IPS-15b (cell line): ENCODE data around the gene USF1.
A peak's percentile ranks its signal among the peaks of the same experiment; 100 is the strongest.

Experiments
- H3K27me3 ChIP-seq: one replicate; pipeline ENCODE4 v1.6.1; 2013; ENCODE audit warnings: low read length; ENCODE audit not compliant: control insufficient read depth, insufficient read depth
- H3K36me3 ChIP-seq: one replicate; pipeline ENCODE4 v1.6.1; 2013; ENCODE audit warnings: low read length; ENCODE audit not compliant: control insufficient read depth, insufficient read depth
- H3K4me1 ChIP-seq: one replicate; pipeline ENCODE4 v1.6.1; 2013; ENCODE audit warnings: mild to moderate bottlenecking, low read length; ENCODE audit not compliant: control insufficient read depth, insufficient read depth
- H3K4me3 ChIP-seq: one replicate; pipeline ENCODE4 v1.5.1; 2013; ENCODE audit warnings: low read depth, low read length
- H3K9ac ChIP-seq: one replicate; pipeline ENCODE4 v1.6.1; 2013; ENCODE audit warnings: low read depth, mild to moderate bottlenecking, low read length
- H3K9me3 ChIP-seq: one replicate; pipeline ENCODE4 v1.6.1; 2013; ENCODE audit warnings: mild to moderate bottlenecking, low read length; ENCODE audit not compliant: control insufficient read depth, insufficient read depth

USF1 gene

DNA sequence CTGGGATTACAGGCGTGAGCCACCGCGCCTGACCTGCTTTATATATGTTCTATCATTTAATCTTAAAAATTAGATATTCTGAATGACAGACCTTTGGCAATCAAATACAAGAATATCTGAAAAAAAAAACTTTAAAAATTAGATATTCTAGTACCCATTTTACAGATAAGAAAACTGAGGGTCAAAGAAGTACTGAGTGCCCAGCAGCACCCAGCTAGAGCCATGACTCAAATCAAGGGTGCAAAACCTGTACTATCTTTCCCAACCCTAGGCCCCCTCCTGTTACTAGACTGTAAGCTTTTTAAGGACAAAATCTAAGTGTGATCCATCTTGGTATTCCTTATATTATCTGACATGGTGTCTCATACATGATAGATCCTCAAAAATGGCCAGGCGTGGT lies 15.6 kb upstream of the USF1 start:
- no peaks in the 10 kb centered on the region for H3K9me3 ChIP-seq
- no peaks in the 10 kb centered on the region for H3K27me3 ChIP-seq
- no peak overlapping the region for H3K4me3 ChIP-seq
- H3K9ac ChIP-seq = no peak overlapping the region
- peaks cover 2% of the 10 kb centered on the region for H3K4me1 ChIP-seq
- H3K36me3 ChIP-seq = no peaks in the 10 kb centered on the region

DNA sequence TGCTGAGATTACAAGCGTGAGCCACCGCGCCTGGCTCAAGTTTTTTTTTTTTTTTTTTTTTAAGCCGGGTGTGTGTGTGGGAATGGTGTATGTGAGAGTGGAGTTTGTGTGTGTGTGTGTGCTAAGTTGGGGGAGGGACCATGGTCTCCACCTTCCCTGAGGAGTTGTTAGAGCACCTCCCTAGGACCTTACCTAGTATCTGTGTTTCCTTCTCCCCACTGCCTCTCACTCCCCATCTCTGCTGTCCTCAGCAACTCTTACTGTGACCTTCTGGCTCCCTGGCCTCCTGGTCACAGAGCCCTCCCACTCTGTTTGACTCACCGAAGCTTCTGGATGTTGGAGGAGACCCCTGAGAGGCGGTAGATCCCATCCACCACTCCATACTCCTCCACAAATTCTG lies 13.5 kb upstream of the USF1 start:
- no peaks in the 10 kb centered on the region for H3K36me3 ChIP-seq
- H3K27me3 ChIP-seq = no peaks in the 10 kb centered on the region
- H3K4me3 ChIP-seq = no peak overlapping the region
- no peak overlapping the region for H3K9ac ChIP-seq
- no peaks in the 10 kb centered on the region for H3K9me3 ChIP-seq
- peaks cover 2% of the 10 kb centered on the region for H3K4me1 ChIP-seq

DNA sequence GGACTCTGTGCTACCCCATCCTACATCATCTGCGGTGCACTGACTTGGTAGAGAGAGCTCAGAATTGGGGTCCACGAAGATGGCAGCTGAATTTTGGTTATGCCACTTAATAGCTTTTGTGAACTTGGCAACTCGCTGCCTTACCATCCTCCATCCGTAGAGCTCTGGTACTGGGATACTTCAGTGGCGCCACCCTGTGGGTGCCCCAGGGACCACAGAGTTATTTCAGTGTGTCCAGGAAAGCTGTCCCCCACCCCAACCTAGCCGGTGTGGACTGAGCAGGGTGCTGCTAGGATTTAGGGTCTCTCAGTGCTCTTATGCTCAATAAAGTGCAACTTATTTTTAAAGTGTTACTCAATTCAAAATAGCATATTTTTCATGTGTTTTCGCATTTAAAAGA lies 9.0 kb upstream of the USF1 start:
- Histone ChIP-seq H3K4me1 (no peaks in the 10 kb centered on the region), H3K4me3 (no peak overlapping the region), H3K27me3 (no peaks in the 10 kb centered on the region), H3K9ac (no peak overlapping the region), H3K36me3 (no peaks in the 10 kb centered on the region), H3K9me3 (no peaks in the 10 kb centered on the region)

DNA sequence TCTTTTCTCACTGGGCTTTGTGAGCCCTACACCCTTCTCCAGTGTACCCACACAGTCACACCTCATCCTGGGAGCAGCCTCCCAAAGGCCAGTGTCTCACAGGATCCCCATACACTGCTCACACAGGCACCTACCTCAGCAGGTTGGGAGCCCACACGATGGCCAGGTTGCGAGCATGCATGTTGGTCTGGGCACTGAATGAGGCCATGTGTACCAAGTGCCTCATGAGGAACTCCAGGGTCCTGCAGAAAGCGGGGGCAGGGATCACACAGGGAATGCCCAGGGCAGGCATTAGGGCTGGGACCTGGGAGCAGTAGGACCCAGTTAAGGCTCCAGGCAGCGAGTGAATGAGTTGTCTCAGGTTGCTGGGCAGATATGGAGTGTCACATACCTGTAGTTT lies 8.5 kb upstream of the USF1 start:
- Histone ChIP-seq H3K9me3 (no peaks in the 10 kb centered on the region), H3K4me3 (no peak overlapping the region), H3K36me3 (no peaks in the 10 kb centered on the region), H3K4me1 (no peaks in the 10 kb centered on the region), H3K9ac (no peak overlapping the region), H3K27me3 (no peaks in the 10 kb centered on the region)

DNA sequence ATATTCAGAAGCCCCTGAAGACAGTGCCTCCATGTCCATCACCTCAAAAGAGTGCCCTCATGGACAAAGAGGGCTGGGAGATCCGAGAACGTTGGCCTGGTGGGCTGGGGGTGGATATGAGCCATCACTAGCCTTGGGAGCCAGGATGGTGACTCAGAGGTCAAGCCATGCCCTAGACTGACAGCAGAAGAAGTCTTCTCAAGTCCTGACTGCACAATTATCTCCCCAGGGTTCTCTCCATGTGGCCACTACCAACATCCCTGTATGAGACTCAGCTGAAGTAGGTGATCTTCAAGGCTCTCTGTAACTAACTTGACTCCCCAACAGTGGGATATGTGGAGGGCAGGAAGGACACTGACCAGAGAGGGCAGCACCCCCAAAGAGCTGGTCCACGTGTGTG lies 7.1 kb upstream of the USF1 start:
- H3K27me3 ChIP-seq = no peaks in the 10 kb centered on the region
- H3K4me3 ChIP-seq = no peak overlapping the region
- no peak overlapping the region for H3K9ac ChIP-seq
- no peaks in the 10 kb centered on the region for H3K4me1 ChIP-seq
- H3K36me3 ChIP-seq = no peaks in the 10 kb centered on the region
- no peaks in the 10 kb centered on the region for H3K9me3 ChIP-seq

DNA sequence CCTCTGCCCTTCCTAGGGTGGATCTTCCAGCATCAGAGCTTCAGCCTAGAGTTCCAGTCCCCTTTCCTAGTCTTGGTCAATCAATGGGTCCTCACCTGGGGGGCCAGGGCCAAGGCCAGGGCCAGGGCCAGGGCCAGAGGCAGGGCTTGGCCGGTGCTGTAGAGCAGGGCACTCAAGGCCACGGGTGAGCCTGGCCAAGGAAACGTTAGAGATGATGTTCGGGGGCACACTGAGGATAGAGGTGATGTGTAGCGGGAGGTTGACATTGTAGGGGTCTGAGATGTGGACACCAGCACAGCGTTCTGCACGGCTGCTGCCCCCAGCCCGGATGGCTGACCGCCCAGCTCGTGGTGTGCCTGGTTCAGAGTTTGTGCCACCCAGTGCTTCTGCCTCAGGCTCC lies 5.4 kb upstream of the USF1 start:
- no peak overlapping the region for H3K4me3 ChIP-seq
- no peaks in the 10 kb centered on the region for H3K36me3 ChIP-seq
- no peak overlapping the region for H3K9ac ChIP-seq
- H3K9me3 ChIP-seq = no peaks in the 10 kb centered on the region
- H3K27me3 ChIP-seq = peaks cover 3% of the 10 kb centered on the region
- no peaks in the 10 kb centered on the region for H3K4me1 ChIP-seq

DNA sequence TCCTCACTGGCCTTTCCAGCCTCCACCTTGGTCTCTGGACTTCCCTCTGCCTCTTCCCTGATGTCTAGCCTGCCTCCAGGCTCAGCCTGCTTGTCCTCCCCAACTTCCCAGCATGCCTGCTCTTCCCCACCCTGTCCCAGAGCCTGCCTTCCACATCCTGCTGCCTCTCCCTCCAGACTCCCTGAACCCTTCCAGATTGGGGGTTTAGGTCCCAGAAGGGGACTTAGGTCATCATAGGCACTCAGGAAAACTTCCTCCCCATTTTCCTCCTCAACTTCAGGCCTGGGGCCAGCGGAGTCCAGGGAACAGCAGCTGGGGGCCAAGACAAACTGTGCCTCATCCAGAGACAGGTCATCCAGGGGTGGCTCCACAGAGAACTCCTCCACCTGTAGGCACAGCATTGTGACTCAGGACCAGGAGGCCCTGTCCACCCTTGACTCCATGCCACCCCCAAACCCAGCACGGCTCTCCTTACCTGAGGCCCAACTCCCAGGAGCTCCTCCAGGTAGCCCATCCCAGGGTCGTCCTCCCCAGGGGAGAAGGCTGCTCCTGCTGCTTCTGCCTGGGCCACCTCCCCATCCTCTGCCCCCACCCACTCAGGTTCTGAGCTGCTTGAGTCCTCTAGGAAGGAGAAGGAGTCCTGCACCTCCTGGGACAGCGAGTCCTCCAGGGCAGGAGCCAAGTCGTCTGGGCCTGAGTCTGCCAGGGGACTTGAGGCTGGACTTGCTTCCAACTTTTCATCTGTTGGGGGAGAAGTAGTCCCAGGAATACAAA lies 3.4 kb upstream of the USF1 start:
- no peak overlapping the region for H3K9ac ChIP-seq
- H3K4me1 ChIP-seq = no peaks in the 10 kb centered on the region
- H3K36me3 ChIP-seq = no peaks in the 10 kb centered on the region
- no peak overlapping the region for H3K4me3 ChIP-seq
- no peaks in the 10 kb centered on the region for H3K9me3 ChIP-seq
- H3K27me3 ChIP-seq = peaks cover 3% of the 10 kb centered on the region

DNA sequence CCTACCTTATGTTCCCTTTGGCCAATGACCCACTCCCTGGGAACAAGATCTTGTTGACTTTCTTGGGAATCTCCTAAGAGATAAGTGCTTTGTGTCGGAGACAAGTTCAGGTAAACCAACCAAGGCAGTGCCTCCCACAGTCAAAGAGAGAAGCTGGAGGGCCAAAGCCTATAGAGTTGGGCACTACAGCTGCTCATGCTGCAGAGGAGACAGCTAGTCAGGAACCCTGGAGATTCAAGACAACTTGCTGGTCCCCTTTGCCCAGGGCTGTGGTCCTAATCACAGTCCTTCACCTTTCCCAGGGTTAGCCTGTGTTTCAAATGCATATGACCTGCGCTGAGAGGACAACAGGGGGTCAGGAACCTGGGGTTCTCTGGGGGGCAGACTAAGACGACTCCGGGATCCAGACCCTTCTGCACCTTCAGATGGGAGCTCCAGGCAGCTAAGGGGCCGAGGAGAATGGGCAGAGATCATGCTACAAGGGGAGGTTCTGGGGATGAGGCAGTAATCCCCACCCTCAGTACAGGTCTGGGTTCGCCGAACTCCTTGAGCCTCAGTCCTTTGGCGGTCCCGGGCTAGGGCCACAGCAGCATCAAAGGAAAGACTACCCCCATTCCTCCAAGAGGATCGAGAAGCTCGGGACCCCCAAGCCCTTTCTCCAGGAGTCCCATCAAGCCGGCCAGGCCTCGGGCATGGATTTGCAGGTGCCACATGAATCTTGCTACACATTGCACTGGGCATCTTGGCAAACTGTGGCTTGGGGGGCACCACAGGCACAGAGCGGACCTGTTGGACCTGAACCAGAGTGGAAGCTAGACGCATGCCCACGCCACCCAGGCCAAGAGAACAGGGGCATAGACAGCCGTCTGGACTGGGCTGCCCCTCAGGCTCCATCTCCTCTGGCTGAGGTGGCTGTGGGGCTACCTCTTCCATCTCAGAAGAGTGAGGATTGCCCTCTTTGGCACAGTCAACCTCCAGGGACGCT lies 2.0 kb upstream of the USF1 start:
- Histone ChIP-seq H3K27me3 (peaks cover 3% of the 10 kb centered on the region), H3K4me3 (no peak overlapping the region), H3K4me1 (no peaks in the 10 kb centered on the region), H3K9ac (no peak overlapping the region), H3K9me3 (no peaks in the 10 kb centered on the region), H3K36me3 (peaks cover 3% of the 10 kb centered on the region)

DNA sequence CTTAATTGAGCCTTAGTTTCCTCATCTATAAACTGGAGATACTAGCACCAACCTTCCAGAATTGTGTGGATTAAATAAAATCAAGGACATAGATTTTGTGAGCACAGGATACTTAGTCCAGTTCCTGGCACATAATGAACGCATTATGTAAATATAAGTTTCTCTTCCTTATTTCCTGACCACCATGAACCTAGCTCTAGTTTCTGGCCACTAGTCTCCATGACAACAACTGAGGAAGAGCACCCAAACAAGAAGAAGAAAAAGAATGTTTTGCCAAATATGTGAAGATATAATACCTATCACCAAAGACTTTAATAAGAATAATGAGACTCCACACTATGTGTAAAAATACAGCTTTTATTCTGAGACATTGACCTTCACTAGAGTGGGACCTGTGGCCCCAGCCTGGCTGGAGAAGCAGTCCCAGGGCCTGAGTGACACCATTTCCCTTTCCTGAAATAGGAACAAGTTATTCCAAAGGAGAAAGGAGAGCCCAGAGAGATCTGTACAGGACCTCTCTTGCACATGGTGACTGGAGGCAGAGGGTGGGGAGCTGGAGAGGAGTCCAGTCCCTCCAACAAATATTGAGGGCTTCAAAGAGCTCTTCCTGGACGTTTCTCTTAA lies 940 bp upstream of the USF1 start:
- Histone ChIP-seq H3K9ac (no peak overlapping the region), H3K9me3 (no peaks in the 10 kb centered on the region), H3K4me1 (no peaks in the 10 kb centered on the region), H3K27me3 (peaks cover 3% of the 10 kb centered on the region), H3K4me3 (peak overlapping the region; percentile 66), H3K36me3 (peaks cover 13% of the 10 kb centered on the region)

DNA sequence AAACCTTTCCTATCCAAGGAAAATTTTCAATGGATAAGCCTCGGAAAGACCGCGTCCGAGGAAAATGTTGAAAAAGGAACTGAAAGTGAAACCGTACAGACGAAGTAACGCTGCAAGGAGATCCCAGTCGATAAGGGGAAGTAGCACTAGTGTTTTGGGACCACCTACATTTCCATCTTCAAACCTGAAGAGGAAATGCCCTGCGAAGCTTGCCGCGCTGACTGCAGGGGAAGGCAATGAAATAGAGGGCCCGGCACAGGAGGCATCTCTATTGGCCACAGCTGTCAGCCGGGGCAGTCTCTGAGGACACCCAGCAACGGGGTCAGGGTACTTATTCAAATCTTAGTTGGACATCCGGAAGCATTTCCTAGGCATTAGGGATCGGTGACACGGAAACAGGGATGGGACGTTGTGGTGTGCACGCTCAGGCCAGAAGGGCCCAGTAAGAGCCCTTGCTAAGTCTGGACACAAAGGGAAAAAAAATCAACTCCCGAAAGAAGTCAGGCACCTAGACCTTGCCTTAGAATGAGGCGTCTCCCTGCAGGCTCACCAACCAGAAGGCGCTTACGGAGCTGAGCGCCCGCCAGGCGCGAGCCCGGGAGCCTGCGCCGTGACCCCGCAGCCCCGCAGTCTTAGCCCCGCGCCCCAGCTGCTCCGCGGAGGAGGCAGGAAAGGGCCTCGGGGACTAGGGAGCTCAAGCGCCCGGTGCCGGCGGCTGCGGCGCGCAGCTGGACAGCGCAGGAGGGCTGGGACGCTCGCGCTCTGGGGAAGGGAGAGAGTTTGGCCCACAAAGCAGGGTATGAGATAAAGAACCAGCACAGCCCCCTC lies 655 bp downstream of the USF1 start:
- Histone ChIP-seq H3K27me3 (peaks cover 3% of the 10 kb centered on the region), H3K9ac (peak overlapping the region; percentile 66), H3K4me3 (peak overlapping the region; percentile 66), H3K9me3 (no peaks in the 10 kb centered on the region), H3K4me1 (no peaks in the 10 kb centered on the region), H3K36me3 (peaks cover 24% of the 10 kb centered on the region)

DNA sequence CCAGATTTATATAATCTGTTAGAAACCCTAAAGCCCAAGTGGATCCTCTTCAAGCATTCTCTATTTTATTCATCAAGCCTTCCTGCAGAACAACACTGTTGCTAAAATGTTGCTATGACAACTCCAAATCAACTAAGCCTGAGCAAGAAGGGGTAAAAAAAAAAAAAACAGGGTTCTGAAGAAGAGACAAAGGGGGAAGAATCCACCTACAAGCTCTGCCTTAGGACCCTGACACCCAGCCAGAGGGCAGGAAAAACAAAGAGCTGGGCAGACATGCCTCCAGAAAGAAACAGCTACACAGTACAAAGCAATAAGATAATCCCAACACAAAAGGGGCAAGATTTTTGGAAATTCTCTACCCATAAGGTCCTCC lies 1.3 kb downstream of the USF1 start:
- Histone ChIP-seq H3K27me3 (peaks cover 3% of the 10 kb centered on the region), H3K9ac (no peak overlapping the region), H3K4me3 (peak overlapping the region; percentile 66), H3K36me3 (peaks cover 30% of the 10 kb centered on the region), H3K4me1 (no peaks in the 10 kb centered on the region), H3K9me3 (no peaks in the 10 kb centered on the region)
